ENCODE data around the gene STK38.
A peak's percentile ranks its signal among the peaks of the same experiment; 100 is the strongest.
"Not testable (repeated sequence)": the region's sequence is repeated elsewhere in the genome, so short reads cannot be mapped to it uniquely, and the experiment has no call there.

STK38 gene

DNA sequence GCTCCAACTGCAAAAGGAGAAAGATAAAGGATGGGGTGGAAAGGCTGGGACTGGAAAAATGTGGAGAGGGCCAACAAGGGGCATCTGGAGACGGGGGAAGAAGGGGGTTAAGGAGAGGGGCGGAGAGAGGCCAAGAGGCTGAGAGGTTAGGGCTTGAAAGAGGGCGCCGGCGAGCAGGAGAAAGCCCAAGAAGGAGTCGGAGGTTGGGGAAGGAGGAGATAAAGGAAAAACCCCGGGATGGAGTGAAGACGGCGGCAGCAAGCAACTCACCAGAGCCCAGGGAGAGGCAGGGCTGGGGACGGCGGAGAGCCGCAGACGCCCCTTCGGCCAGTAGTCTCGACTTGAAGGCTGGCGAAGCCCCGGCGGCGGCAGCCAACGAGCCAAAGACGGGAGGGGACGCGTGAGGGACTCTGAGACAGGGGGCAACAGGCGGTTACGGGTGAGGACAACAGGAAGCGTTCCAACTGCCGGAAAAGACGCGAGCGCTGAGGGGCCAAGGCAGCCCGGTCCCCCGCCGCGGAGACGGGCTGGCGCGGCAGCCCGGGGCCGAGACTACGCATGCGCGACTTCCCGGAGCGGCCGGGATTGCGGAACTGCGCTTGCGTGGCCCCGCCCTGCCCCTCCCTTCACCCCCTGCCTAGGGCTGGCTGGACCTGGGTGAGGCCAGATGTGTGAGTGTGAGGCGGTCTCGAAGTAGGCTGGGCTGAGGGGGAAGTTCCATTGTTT, at the start of gene STK38:
TSS of gene STK38 (minus strand) at position 560 of the 726 bp plus-strand sequence. CDS start 7,277 bp downstream, outside the sequence.
- FAIRE-seq (no peak), DNase-seq (ENCODE audit: low spot score) (peak; percentile 71)

DNA sequence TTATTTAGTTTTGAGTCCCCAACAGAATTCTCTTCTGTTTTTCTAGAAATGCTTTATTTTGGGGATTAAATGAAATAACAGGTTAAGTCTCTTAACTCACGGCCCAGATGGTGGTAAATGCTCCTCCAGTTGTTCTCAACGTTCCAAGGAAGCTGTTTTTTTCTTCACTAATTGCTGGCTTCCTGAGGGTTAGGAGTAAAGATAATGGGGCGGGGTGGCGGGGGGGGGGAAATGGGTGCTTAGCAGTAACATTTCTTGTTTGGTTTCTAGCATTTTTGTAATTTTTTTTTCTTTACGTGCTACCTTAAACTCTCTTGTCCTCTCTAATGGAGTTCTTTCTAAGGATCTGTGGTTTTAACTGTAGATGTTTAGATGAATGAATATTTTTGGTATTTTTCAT, 49.1 kb upstream of the STK38 start:
- DNase-seq (ENCODE audit: low spot score) (no peak), FAIRE-seq (no peak)

GRCh38 chr6:36594816-36595643, 47.8 kb upstream of the STK38 start:
- FAIRE-seq = no peak
- DNase-seq (ENCODE audit: low spot score) = no peak

DNA sequence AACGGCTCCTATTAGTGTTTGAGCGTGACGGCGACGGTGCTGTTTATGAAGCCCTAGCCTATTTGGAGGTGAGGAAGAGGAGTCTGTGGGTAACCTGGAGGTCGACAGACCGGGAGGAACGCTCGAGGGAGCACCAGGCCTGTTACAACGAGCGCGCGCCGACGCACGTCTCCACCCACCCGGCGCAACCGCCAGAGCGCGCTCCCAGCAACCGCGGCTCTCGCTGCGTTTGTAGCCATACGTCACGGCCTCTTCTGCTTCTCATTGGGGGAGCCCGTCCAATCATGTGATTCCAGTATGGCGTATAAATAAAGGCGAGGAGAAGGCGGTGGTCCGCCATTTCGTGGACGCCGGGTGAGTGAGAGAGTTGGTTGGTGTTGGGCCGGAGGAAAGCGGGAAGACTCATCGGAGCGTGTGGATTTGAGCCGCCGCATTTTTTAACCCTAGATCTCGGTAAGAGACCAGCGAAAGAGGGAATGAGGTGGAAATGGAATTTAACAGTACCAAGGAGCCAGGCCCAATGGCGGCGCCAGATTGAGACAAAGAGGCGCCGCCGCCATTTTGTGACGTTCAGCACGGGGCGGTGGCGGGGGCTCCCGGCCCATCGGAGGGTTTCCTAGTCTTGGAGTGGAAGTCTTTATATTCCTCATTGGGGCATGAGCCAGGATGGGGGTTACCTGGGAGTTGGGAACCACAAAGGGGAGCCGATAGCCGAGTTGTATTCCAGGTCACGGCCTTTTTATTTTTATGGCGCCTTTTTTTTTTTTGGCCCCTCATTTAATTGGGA, 46.9 kb upstream of the STK38 start, which contains the start of gene SRSF3:
TSS of gene SRSF3 (plus strand) at position 334 of the 787 bp plus-strand sequence. CDS start 2,401 bp downstream, outside the sequence.
- peak; percentile 68 for FAIRE-seq
- DNase-seq (ENCODE audit: low spot score) = peak; percentile 96

DNA sequence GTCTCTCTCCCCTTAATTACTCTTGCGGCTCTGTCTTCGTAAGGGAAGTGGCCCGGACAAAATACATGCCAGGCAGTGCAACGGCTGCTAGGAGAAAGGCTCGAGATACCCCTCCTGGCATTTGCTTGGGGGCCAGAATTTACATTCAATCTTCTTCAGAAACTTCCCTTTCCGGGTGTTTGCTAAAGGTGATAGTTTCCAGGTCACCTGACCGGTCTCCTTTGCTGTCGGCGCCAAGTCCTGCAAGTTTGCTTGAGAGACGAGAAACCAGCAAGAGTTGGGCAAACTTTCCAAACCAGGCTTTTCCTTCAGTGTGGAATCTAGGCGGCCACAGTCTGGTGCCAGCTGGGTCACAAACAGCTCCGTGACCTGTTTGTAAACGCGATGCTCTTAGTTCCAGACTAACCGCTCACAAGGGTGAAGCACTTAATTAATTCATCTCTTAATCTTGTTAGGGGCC, 46.3 kb upstream of the STK38 start:
- FAIRE-seq (no peak), DNase-seq (ENCODE audit: low spot score) (peak; percentile 57)

DNA sequence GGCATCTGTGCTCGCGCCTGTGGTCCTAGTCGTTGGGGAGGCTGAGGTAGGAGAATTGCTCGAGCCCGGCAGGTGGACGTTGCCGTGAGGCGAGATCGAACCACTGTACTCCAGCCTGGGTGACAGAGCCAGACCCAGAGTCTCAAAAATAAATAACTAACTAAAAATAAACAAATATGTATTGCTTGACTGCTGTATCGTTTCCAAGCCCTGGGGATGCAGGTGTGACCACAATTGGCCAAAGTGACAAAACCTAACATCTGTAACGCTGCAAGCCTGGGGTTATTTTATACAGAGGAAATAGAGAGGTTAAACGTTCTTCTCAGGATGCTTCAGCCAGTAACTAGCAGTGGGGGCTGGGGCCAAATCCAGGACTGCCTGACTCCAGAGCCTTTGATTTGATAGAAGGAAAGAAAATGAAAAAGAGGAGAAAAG, 45.0 kb upstream of the STK38 start:
- no peak for DNase-seq (ENCODE audit: low spot score)
- FAIRE-seq = no peak

- no peak for FAIRE-seq
- peak; percentile 66 for DNase-seq (ENCODE audit: low spot score)
Measured at GRCh38 chr6:36590237-36590636, 43.0 kb upstream of the STK38 start.

GRCh38 chr6:36589025-36589400, 41.7 kb upstream of the STK38 start:
- DNase-seq (ENCODE audit: low spot score); FAIRE-seq: not testable (repeated sequence)

GRCh38 chr6:36586606-36587005, 39.3 kb upstream of the STK38 start:
- FAIRE-seq (no peak), DNase-seq (ENCODE audit: low spot score) (no peak)

- no peak for FAIRE-seq
- no peak for DNase-seq (ENCODE audit: low spot score)
Measured at GRCh38 chr6:36581716-36582115, 34.4 kb upstream of the STK38 start.

GRCh38 chr6:36580184-36580526, 32.9 kb upstream of the STK38 start:
- DNase-seq (ENCODE audit: low spot score) (no peak), FAIRE-seq (no peak)

GRCh38 chr6:36578431-36578830, 31.2 kb upstream of the STK38 start:
- FAIRE-seq (no peak), DNase-seq (ENCODE audit: low spot score) (no peak)

- DNase-seq (ENCODE audit: low spot score) (no peak), FAIRE-seq (no peak)
Measured at GRCh38 chr6:36578030-36578429, 30.8 kb upstream of the STK38 start.

DNA sequence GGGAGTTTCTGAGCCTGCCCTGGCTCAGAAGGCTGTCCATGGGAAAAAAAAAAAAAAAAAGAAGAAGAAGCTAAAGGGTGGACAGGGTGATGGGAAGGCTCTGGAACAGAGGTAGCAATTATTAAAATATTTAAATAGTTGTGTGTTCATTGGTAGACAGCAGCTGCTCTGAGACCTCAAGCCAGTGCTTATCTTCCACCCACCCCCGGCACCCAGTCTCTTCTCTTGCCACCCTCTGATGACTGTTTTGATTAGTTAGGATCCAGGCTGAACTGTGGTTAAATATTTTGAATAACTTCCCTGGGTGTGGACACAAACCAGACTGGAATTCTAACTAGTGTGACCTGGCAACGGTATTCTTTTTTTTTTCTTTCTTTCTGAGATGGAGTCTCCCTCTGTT, 30.0 kb upstream of the STK38 start:
- DNase-seq (ENCODE audit: low spot score) (peak; percentile 88), FAIRE-seq (peak; percentile 70)

DNA sequence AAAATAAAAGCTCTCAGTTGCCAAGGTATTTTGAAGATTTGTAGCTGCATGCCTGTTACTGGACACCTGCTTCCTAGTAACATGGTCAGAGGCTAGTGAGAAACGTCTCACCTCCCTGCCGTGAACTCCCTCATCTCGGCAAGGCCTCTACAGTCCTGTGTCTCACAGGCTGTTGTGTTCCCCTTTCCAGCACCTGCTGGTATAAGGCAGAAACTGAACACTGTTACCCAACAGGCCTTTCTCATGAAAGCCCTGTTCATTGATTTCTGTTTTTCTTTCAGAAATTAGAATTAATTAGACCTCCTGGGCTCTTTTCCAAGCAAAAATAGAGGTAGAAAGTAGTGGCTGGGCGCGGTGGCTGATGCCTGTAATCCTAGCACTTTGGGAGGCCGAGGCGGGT, 29.3 kb upstream of the STK38 start:
- no peak for FAIRE-seq
- no peak for DNase-seq (ENCODE audit: low spot score)

DNA sequence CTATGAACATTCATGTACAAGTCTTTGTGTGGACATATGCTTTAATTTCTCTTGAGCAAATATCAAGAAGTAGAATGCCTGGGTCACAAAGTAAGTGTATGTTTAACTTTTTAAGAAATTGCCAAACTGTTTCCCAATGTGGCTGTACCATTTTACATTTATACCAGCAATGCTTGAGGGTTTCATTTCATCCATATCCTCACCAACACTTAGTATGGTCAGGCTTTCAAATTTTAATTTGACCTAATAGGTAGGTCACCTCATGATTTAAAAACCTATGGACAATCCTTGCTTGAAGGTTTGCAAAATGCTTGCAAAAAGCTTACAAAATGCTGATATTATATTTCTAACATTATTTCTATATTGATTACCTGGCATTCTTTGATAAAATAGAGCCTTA, 27.4 kb upstream of the STK38 start:
- no peak for FAIRE-seq
- DNase-seq (ENCODE audit: low spot score) = no peak

DNA sequence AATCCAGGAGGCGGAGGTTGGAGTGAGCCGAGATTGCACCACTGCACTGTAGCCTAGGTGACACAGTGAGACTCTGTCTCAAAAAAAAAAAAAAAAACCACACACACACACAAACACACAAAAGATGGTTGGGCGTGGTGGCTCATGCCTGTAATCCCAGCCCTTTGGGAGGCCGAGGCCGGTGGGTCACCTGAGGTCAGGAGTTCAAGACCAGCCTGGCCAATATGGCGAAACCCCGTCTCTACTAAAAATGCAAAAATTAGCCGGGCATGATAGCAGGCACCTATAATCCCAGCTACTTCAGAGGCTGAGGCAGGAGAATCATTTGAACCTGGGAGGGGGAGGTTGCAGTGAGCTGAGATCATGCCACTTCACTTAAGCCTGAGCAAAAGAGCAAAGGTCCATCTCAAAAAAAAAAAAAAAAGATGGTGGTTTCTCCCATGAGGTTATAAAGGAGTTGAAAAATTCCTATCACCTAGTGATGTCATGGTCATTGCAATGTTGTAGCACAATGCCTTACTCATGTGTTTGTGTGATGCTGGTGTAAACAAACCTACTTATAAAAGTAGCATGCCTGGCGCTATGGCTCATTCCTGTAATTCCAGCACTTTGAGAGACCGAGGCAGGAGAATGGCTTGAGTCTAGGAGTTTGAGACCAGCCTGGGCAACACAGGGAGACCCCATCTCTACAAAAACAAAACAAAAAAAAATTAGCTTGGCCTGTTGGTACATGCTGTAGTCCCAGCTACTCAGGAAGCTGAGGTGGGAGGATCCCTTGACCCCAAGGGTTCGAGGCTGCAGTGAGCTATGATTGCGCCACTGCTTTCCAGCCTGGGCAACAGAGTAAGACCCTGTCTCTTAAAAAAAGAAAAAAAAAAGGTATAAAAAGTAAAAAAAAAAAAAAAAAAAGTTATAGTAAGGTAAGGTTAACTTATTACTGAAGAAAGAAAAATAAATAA, 25.4 kb upstream of the STK38 start:
- FAIRE-seq = not testable (repeated sequence)
- peak; percentile 13 for DNase-seq (ENCODE audit: low spot score)

GRCh38 chr6:36571122-36572043, 24.1 kb upstream of the STK38 start:
- DNase-seq (ENCODE audit: low spot score) (no peak), FAIRE-seq (no peak)

DNA sequence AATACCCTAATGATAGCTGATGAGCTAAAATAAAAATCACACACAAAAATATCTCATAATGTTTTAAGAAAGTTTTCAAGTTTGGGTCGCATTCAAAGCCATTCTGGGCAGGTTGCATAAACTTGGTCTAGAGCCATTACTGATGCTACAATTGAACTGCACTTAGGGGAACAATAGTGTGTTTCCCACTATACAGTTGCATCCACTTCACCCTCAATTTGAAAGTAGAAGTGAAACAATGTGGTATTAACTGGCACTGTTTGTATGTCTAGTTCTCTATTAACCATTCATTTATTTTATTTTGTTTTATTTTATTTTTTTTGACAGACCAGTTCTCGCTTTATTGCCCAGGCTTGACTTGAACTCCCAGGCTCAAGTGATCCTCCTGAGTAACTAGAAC, 23.0 kb upstream of the STK38 start:
- FAIRE-seq (no peak), DNase-seq (ENCODE audit: low spot score) (no peak)
